T-helper 22 cell (primary cell): ENCODE measurements around the gene STK11.
A peak's percentile ranks its signal among the peaks of the same experiment; 100 is the strongest.
"Not testable (repeated sequence)": the region's sequence is repeated elsewhere in the genome, so short reads cannot be mapped to it uniquely, and the experiment has no call there.

ENCODE experiments used
- DNase-seq: peaks from one replicate; pipeline ENCODE4 v3.0.0-alpha.2; 2020; ENCODE audit warnings: low read depth

STK11 gene

DNA sequence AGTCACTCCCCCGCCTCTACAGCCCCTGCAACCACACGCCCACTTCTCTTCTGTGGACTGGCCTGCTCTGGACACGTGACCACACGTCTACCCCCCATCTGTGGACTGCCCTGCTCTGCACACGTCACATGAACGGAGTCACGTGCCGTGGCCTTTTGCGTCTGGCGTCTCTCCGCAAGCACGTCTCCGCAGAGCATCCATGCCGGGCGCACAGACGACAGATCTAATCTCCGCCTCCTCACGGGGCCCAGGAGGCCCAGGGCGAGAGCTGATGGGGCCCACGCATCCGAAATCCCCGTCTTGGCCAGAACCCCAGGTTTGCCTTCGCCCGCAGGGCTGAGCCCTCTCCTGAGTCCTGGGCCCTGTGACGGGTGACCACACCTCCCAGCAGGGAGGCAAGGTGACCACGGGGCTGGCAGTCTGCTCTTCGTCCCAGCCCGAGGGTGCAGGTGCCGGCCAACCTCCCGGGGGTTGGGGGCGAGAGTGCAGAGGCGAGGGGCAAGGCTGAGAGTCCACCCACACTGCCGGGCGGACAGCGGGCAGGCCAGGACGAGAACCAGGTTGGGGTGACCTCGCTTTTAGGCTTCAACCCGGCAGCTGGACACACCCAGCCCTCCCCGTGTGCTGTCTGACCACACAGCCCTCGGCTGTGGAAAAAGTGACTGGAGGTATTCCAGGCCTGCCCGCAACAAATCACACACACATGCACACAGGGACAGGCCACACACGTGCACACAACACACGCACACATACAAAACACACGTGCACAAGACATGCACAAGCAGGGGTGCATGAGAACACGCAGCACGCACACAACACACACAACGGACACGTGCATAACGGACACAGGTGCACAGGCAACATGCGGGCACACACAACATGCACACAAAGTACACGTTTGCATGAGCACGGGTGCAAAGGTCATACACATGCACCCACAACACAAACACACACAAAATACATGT, 35.4 kb upstream of the STK11 start:
- DNase-seq: no peak

DNA sequence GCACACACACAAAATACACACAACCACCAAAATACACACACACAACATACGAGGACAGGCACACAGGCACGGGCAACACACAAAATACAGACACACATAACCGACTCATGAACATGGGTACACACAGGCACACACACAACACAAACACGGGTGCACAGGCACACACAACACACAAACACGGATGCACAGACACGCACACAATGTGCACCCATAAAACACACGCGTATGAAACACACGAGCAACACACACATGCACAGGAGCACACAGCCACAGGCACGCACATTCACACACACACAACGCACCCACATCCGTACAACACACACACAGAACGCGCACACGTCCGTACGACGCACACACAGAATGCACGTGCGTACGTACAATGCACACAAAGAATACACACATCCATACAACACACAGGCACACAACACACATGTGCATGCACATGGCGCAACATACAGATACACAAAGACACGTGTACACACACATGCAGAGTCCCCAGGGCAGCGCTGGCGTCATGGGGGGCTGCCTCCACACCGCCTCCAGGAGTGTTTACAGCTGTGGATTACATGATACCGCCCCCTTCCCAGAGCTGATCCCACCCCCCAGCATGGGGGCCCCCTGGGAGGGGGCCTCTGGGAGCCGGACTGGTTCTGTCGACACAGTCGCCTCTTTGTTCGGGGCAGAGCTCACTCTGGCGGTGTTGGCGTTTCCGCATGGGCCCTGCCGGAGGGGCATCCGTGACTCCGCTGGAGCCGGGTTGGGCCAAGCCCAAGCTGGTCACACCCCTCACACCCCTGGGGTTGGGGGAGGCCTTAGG, 34.4 kb upstream of the STK11 start:
- no peak for DNase-seq

DNA sequence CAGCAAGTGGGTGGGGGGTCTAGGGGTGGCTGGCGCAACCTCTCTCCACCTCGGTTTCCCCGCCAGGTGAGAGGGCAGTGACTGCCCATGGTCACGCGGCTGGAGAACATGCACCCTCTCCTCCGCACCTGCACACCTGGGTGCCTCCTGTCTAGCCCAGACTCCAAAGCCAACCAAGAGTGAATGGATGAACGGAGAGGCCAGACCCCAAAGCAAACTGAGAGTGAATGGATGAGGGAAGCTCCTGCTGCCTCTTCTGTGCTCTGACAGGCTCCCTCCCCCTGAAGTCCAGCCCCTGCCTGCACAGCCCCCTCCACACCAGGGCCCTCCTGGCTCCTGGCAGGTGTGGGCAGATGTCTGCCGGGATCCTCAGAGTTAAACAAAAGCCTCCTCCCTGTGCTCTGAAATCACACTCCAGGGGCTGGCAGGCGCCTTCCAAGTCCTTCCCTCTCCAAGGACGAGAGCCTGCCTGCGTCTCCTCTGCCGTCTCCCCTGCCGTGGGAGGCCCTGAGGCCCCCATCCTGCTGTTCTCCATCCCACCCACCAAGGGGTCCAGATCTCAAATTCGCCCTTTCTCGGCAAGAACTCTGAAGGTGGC, 33.7 kb upstream of the STK11 start:
- no peak for DNase-seq

DNA sequence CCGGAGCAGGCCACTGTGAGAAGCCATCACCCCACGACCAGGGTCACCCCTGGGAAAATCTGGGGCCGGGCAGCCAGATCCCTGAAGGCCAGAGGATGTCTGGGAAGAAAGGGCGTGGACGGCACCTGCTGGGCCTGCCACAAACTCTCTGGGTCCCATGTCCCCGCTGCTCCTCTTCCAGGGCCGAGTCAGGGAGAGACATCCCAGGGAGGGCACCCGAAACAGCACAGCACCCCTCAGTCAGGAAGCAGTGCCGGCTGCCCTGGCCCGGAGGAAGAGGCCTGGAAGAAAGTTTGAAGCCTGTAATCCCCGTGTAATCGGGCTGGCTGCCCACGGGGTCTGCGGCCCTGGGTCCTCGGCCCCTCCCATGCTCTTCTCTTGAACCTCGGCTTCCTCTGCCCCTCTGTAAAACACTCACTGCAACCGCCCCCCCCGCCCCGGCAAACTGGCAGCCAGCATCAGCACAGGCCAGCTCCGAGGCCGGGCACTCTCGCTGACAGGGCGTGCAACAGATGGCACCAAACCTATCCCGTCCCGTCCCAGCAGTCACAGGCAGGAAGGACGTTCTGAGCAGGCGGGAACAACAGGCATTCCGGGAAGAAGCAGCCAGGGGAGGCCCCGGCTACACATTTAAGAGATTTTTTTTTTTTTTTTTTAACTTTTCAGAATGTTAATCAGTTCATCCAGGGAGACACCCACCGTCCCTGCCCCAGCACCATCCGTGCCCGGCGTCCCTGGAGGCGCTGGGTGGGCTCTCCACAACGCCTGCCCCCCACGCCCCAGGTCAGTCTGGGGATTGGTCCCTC, 33.0 kb upstream of the STK11 start:
- DNase-seq: no peak

DNA sequence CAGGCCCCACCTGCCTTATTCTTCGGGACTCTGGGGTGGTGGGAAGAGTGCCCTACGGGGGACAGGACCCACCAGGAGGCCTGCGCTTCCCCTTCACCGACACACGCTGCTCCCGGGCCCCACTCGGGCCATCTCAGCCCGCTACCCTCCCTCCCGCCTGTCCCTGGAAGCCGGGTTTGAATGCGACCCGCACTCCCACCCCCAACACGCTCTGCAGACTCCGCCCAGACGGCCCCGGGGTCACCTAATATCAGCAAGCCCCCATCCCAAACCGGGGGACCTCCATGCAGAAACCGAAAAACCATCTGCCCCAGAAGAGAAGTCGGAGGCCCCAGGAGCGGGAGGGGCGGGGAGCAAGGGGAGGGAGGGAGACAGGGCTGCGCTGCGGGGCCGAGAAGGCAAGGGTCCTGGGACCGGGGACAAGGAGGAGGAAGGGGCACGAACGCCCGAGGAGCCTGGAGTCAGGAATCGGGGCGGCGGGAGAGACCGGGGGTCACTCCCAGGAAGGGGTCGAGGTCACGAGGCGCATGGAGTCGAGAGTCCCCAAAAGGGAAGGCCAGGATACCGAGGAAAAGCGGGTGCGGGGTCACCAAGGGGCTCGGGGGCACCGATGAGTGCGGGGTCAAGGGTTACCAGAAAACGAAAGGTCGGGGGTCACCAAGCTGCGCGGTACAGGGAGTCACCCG, 32.3 kb upstream of the STK11 start:
- no peak for DNase-seq

DNA sequence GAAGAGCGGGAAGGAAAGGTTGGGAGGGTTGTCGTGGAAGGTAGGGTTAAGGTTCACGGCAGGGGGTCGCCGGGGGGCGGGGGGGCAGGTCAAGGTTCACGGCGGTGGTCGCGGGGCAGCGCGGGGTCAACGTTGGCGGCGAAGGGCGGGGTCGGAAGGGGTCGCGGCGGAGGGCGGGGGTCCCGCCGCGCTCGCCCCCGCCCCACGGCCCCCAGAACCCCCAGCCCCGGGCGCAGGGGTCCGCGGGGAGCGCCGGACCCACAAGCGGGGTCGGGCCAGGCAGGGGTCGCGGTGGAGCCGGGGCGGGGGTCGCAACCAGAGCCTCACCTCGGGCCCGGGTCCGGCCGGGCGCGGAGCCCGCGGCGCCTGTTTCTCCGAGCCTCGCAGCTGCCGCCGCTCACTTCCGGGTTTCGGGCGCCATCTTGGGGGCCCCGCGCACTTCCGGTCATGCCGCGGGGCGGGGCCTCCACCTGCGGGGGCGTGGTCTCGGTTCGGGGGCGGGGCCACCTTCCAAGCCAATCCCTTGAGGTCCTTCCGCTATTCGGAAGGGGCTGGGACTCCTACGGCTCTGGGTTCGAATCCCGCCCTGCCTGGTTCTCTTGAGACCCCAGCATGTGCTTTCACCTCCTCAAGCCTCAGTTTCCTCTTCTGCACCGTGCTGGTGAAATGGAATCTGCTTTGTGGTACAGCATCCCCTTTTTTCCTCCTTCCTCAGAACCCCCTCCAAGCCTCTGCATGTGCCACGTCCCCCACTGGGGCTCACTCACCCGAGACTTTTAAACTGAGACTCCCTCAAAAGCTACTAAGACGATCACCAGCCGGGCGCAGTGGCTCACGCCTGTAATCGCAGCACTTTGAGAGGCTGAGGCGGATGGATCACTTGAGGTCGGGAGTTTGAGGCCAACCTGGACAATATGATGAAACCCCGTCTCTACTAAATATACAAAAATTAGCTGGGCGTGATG, 31.5 kb upstream of the STK11 start, which contains the start of gene SBNO2:
TSS of gene SBNO2 (minus strand) at position 424 of the 965 bp plus-strand sequence. CDS start 19,992 bp downstream, outside the sequence.
- peak; percentile 66 for DNase-seq

DNA sequence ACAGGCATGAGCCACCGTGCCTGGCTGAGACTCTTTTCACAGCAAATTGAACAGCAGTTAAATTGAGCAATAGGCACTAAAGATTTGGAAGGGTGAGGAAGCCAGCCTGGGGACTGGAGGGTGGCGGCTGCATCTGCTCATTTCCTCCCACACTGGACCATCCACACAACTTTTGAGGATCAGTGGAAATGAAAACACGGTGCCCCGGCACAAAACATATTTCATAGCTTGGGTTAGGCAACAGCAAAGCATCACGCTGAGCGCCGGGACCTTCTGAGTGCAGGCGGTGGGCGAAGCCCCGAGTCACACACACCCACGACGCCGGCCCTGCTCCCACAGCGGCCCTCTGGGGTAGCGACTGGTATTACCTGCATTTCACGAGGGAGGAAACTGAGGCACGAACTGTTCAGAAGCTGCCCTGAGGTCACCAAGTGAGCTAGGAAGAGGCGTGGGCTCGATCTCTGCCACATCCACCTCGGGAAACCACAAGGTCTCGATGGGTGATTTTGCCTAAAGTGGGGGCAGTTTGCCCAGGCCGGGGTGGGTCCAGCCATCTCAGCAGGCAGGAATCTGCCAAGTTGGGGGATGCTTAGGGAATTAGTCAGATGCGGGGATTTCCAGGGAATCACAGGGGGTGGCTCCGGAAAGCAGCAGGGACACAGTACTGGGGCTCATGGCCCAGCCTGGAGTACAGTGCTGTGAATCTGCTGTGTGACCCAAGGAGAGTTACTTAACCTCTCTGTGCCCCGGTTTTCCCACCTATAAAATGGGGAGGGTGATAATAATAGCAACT, 28.1 kb upstream of the STK11 start:
- DNase-seq: no peak

DNA sequence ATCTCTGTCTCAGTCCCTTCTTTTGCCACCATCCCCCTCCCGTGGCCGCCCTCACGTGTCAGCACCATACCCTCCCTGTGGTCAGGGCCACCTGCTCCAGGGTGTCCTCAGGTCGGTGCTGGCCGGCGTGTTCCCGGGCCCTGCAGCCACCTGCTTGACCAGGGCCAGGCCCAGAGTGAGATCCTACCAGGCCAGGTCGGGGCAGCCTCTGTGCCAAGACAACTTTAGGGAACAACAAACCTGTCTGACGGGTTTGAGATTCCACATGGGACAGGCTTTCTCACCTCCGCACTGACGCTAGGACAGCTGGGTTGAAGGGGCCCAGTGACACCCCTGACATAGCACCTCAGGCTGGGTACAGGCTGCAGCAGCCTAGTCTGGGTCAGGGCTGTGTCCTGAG, 24.0 kb upstream of the STK11 start:
- no peak for DNase-seq

DNA sequence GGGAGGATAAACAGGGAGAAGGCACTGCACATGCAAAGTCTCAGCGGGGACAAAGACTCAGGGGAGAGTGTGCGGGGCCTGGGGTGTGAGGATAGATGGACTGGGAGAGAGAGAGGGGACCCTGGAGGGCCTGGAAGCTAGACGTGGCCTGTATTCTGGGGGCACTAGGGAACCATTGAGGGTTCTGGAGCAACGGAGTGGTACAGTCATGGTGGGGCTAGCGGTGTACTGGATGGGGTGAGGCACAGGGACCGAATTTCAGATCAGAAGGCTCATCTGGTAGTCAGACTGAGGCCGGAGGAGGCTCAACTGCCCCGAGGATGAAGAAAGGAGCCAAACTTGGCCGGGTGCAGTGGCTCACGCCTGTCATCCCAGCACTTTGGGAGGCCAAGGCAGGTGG, 23.5 kb upstream of the STK11 start:
- DNase-seq: no peak

DNA sequence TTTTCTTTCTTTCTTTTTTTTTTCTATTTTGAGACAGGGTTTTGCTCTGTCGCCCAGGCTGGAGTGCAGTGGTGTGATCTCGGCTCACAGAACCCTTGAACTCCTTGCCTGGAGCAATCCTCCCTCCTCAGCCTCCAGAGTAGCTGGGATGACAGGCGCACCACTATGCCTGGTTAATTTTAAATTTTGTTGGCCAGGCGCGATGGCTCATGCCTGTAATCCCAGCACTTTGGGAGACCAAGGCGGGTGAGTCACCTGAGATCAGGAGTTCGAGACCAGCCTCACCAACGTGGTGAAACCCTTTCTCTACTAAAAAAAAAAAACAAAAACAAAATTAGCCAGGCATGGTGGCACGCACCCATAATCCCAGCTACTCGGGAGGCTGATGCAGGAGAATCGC, 22.9 kb upstream of the STK11 start:
- no peak for DNase-seq

DNA sequence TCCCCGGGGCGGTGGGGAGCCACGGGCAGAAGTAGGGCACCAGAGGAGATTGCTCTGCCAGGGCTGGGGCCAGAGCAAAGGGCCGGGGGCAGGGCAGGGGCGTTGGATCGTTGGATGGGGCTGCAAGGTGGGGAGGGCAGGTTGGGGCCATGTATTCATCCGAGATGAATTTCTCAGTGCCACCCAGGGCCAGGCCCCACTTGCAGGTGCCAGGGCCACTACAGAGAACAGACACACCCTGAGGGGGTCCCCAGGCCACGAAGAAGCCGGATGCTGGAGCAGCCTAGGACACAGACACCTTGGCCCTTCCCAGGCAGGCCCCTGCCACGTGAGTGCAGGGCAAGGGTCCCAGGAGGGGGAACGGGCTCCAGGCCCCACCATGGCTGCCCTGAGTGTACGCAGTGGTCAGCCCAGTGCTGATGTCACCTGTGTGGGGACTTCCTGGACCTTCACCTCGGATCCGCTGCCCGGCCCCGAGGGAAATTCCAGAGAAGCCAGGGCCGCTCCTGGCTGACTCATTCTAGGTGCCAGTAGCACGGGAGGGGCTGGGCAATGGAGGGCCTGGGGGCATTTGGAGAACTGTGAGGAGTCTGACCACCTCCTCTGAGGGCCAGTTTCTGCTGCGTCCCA, 21.9 kb upstream of the STK11 start:
- no peak for DNase-seq

DNA sequence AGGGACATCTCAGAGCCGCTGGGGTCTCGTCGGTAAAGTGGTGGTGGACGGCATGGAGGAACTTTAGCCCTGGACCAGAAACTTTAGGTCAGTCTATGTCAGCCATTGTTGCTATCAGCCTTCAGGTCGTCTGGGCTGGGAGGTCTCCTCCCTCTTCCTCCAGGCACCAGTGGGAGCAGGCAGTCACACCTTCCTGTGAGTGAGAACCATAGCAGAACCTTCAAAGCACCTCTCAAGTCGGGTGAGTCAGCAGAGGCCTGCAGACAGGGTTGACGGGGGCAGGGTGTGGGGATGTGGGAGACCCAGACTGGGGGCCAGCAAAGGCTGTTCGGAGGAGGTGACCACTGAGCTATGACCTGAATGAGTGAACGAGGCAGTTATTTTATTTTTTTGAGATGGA, 16.2 kb upstream of the STK11 start:
- DNase-seq: no peak

DNA sequence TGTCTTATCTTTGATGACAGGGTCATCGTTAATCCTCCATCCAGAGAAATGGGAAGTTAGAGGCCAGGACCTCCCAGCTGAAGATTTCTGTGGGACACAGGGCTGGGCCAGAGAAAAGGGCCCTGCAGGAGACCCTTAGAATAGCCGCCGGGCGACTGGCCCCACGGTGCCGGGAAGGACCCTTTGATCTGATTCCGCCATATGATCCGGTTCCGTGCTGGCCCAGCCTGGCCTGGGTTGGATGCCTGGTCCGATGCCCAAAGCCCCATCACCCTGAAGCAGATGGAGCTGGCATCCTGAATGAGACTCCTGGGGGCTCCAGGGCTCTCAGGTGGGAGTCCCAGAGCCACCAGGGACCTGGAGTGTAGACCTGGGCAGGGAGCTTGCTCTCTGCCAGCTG, 6.0 kb upstream of the STK11 start:
- no peak for DNase-seq

DNA sequence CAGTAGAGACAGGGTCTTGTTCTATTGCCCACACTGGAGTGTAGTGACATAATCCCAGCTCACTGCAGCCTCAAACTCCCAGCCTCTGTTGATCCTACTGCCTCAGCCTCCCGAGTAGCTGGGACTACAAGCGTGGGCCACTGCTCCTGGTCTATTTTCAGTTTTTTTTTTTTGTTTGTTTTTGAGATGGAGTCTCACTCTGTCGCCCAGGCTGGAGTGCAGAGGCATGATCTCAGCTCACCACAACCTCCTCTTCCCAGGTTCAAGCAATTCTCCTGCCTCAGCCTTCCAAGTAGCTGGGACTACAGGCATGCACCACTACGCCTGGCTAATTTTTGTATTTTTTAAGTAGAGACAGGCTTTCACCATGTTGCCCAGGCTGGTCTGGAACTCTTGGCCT, 5.0 kb upstream of the STK11 start:
- DNase-seq: not testable (repeated sequence)

DNA sequence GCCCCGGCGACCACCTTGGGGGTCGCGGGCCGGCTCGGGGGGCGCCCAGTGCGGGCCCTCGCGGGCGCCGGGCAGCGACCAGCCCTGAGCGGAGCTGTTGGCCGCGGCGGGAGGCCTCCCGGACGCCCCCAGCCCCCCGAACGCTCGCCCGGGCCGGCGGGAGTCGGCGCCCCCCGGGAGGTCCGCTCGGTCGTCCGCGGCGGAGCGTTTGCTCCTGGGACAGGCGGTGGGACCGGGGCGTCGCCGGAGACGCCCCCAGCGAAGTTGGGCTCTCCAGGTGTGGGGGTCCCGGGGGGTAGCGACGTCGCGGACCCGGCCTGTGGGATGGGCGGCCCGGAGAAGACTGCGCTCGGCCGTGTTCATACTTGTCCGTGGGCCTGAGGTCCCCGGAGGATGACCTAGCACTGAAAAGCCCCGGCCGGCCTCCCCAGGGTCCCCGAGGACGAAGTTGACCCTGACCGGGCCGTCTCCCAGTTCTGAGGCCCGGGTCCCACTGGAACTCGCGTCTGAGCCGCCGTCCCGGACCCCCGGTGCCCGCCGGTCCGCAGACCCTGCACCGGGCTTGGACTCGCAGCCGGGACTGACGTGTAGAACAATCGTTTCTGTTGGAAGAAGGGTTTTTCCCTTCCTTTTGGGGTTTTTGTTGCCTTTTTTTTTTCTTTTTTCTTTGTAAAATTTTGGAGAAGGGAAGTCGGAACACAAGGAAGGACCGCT, 729 bp downstream of the STK11 start:
- DNase-seq: no peak

DNA sequence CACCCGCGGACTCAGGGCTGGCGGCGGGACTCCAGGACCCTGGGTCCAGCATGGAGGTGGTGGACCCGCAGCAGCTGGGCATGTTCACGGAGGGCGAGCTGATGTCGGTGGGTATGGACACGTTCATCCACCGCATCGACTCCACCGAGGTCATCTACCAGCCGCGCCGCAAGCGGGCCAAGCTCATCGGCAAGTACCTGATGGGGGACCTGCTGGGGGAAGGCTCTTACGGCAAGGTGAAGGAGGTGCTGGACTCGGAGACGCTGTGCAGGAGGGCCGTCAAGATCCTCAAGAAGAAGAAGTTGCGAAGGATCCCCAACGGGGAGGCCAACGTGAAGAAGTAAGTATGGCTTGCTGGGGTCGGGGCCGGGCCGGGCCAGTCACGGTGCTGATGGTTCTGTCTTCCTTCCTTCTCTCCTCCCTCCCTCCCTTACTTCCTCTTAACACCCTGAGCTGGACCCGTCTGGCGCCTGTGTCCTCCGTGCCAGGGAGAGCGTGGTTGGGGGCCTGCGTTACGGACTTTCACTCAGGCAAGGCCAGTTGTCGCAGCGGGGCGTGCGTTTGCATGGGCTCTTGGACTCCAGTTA, 1.4 kb downstream of the STK11 start:
- DNase-seq: no peak

DNA sequence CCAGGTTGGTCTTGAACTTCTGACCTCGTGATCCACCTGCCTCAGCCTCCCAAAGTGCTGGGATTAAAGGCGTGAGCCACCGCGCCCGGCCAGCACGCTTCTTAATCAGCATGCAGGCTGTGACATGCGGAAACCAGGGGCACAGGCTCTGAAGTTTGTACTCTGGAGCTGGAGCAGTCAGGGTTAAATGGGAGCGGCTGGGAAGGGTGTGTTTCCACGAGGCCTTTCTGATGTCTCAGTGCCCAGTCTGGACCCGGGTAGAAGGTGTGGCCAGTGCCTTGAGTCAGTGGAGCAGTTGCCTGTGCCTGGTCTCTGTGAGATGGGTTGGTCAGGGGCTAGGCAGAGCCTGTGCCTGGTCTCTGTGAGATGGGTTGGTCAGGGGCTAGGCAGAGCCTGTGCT, 3.3 kb downstream of the STK11 start:
- DNase-seq: not testable (repeated sequence)

DNA sequence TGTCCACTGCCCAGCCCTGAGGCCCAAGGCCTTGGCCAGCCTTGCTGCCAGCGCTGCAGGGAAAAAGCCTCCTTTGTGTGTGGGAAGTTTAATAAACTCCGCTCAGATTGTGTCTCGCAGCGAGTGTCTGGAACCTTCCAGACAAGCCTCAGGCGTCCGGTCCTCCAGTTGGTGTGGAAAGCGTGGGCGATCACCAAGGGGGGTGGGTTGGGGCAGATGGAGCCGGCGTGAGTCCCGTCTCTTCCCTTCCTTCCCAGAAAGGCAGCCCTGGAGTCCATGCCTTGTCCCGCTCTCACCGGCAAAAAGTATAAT, 4.6 kb downstream of the STK11 start:
- DNase-seq: no peak
